Measurements from ENCODE around the gene SLC25A10. TPM values are rescaled to one million over a fixed set of nuclear protein-coding genes. Genes with fewer than 3 reads are reported as not detected.

SLC25A10 gene
- total RNA-seq, 1 experiment from 2014 or later, result 46.8 TPM

GRCh38 chr17:81666092-81666341 is 46.1 kb upstream of the SLC25A10 start:
- peak; percentile 54 for DNase-seq (ENCODE audit: low spot score)
- Histone ChIP-seq H3K9me3 (ENCODE audit: low read depth, low read length, poor library complexity, severe bottlenecking) (no peaks in the 10 kb centered on the region), H3K4me3 (ENCODE audit: low read depth, low read length, poor library complexity, severe bottlenecking) (peak overlapping the region; percentile 93), H3K4me1 (ENCODE audit: insufficient read depth, low read length, poor library complexity, severe bottlenecking) (peaks cover 18% of the 10 kb centered on the region), H3K27ac (ENCODE audit: low read depth, low read length, poor library complexity, severe bottlenecking) (peak overlapping the region; percentile 92), H3K27me3 (replicated peaks; ENCODE audit: insufficient read depth, low read depth, low read length, poor library complexity) (no peaks in the 10 kb centered on the region), H3K36me3 (ENCODE audit: insufficient read depth, low read length, poor library complexity, severe bottlenecking) (peaks cover 37% of the 10 kb centered on the region)
- intact Hi-C loops (cut with micrococcal nuclease; ENCODE audit: unreplicated experiment), result no loop called here
- TF ChIP-seq EZH2 (IDR thresholded peaks at IDR 0.05; ENCODE audit: borderline replicate concordance, low read depth, low read length, poor library complexity, severe bottlenecking), result no peak
- TF ChIP-seq CTCF (conservative IDR thresholded peaks at IDR 0.05; ENCODE audit: low read depth, low read length), result no peak
- BruUV-seq (replicated peaks), result TSS peak; percentile 83
- POLR2A ChIA-PET (ENCODE audit: low non-redundant PET), result no interaction called here
- CTCF ChIA-PET, result no interaction called here

- peak within 1 kb of the TSS; percentile 93 for H3K4me3 ChIP-seq (ENCODE audit: low read depth, low read length, poor library complexity, severe bottlenecking)
- H3K9me3 ChIP-seq (ENCODE audit: low read depth, low read length, poor library complexity, severe bottlenecking), result no peaks in the 10 kb centered on the region
- peaks cover 18% of the 10 kb centered on the region for H3K4me1 ChIP-seq (ENCODE audit: insufficient read depth, low read length, poor library complexity, severe bottlenecking)
- TF ChIP-seq EZH2 (IDR thresholded peaks at IDR 0.05; ENCODE audit: borderline replicate concordance, low read depth, low read length, poor library complexity, severe bottlenecking), result no peak
- no peak for TF ChIP-seq CTCF (conservative IDR thresholded peaks at IDR 0.05; ENCODE audit: low read depth, low read length)
- H3K27ac ChIP-seq (ENCODE audit: low read depth, low read length, poor library complexity, severe bottlenecking), result peak within 1 kb of the TSS; percentile 92
- BruUV-seq (replicated peaks), result no TSS peak
- peaks cover 42% of the 10 kb centered on the region for H3K36me3 ChIP-seq (ENCODE audit: insufficient read depth, low read length, poor library complexity, severe bottlenecking)
- POLR2A ChIA-PET (ENCODE audit: low non-redundant PET), result no interaction called here
- H3K27me3 ChIP-seq (replicated peaks; ENCODE audit: insufficient read depth, low read depth, low read length, poor library complexity), result no peaks in the 10 kb centered on the region
- DNase-seq (ENCODE audit: low spot score), result peak; percentile 98
- intact Hi-C loops (cut with micrococcal nuclease; ENCODE audit: unreplicated experiment), result no loop called here
- CTCF ChIA-PET, result no interaction called here
Observed at GRCh38 chr17:81666342-81667191, 45.5 kb upstream of the SLC25A10 start, which contains the start of the genes CCDC137 and OXLD1. TSS of gene CCDC137 (plus strand) at chr17:81666737. CDS start at chr17:81666767, 30 bp downstream. TSS of gene OXLD1 (minus strand) at chr17:81666605. CDS start at chr17:81666577, 28 bp downstream.

DNA sequence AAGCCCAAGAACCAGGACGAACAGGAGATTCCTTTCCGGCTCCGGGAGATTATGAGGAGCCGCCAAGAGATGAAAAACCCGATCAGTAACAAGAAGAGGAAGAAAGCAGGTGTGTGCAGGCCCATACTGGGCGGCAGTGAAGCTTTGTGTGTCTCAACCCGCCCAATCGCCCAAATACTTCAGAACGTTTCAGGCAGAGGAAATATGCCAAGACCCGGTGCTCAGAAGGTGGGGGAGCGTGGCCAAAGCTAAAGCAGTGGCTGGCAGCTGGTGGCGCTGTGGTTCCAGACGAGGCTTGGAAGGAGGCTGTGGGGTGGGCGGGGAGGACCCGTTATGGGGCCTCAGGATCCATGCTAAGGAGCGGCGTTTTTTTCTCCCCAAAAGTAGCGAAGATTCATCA is 44.3 kb upstream of the SLC25A10 start:
- peak overlapping the region; percentile 93 for H3K4me3 ChIP-seq (ENCODE audit: low read depth, low read length, poor library complexity, severe bottlenecking)
- CTCF ChIA-PET, result interaction anchor here (0.7 kb wide), 2 partner anchors 8 to 12 kb away, joined by 3 read pairs; no protein-coding TSS in a partner anchor
- POLR2A ChIA-PET (ENCODE audit: low non-redundant PET), result interaction anchor here (0.6 kb wide), 1 partner anchor 13 kb away, joined by 20 read pairs; no protein-coding TSS in a partner anchor
- no peaks in the 10 kb centered on the region for H3K27me3 ChIP-seq (replicated peaks; ENCODE audit: insufficient read depth, low read depth, low read length, poor library complexity)
- peaks cover 54% of the 10 kb centered on the region for H3K36me3 ChIP-seq (ENCODE audit: insufficient read depth, low read length, poor library complexity, severe bottlenecking)
- BruUV-seq (replicated peaks), result TSS peak; percentile 36
- no peaks in the 10 kb centered on the region for H3K9me3 ChIP-seq (ENCODE audit: low read depth, low read length, poor library complexity, severe bottlenecking)
- peak; percentile 74 for DNase-seq (ENCODE audit: low spot score)
- TF ChIP-seq CTCF (conservative IDR thresholded peaks at IDR 0.05; ENCODE audit: low read depth, low read length) (peak; percentile 72), EZH2 (IDR thresholded peaks at IDR 0.05; ENCODE audit: borderline replicate concordance, low read depth, low read length, poor library complexity, severe bottlenecking) (no peak)
- peaks cover 18% of the 10 kb centered on the region for H3K4me1 ChIP-seq (ENCODE audit: insufficient read depth, low read length, poor library complexity, severe bottlenecking)
- intact Hi-C loops (cut with micrococcal nuclease; ENCODE audit: unreplicated experiment), result no loop called here
- H3K27ac ChIP-seq (ENCODE audit: low read depth, low read length, poor library complexity, severe bottlenecking), result peak overlapping the region; percentile 46

Measured in A673 (cell line).